IPS-18c (cell line): Measurements from ENCODE around the gene PRKCA.
"Not testable (repeated sequence)": the region's sequence is repeated elsewhere in the genome, so short reads cannot be mapped to it uniquely, and the experiment has no call there.

ENCODE experiments used
- H3K4me3 ChIP-seq: 2 replicates; pipeline ENCODE4 v1.7.0; 2013; ENCODE audit warnings: low read depth, mild to moderate bottlenecking, low read length, moderate library complexity; ENCODE audit not compliant: insufficient read depth
- H3K9me3 ChIP-seq: one replicate; pipeline ENCODE4 v1.6.1; 2013; ENCODE audit warnings: mild to moderate bottlenecking, low read length, moderate library complexity; ENCODE audit not compliant: control insufficient read depth, insufficient read depth

The PRKCA gene

DNA sequence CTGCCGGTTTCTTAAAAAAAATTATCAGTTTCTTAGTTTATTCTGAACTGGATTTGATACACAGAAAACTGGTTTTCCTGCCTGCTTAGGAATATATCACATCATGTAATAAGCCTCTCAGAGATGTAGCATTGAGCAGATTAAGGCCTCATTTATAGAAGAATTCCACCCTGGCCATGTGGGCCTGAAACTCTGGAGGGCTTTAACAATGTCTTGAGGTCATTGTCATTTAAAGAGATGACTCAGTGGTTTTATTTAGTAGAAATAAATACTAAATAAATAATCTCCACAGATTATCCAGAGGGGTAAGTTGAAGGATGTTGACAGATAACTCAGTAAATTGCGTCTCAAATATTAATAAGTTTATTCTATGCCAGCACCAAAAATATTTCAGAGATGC lies 56.9 kb downstream of the PRKCA start:
- no peaks in the 10 kb centered on the region for H3K9me3 ChIP-seq
- no peak overlapping the region for H3K4me3 ChIP-seq

DNA sequence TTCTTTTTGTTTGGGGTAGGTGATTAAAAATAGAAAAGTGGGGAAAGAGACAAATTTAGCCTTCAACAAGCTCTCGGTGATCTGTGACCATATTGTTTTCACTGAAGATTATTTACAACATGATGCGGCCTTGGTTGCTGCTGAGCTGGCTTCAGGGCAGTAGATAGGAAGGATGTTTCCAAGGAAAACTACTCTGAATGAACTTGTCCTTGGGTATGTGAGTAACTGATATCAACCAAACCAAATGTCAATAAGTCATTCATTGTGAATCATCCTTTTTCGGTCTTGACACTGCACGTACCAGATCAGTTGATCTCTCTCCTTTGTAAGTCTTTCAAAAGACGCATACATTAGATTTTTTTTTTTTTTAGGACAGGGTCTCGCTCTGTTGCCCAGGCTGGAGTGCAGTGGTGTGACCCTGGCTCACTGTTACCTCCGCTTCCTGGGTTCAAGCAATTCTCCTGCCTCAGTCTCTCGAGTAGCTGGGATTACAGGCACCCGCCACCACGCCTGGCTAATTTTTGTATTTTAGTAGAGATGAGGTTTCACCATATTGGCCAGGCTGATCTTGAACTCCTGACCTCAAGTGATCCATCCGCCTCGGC lies 58.6 kb downstream of the PRKCA start:
- H3K9me3 ChIP-seq, H3K4me3 ChIP-seq: not testable (repeated sequence)

DNA sequence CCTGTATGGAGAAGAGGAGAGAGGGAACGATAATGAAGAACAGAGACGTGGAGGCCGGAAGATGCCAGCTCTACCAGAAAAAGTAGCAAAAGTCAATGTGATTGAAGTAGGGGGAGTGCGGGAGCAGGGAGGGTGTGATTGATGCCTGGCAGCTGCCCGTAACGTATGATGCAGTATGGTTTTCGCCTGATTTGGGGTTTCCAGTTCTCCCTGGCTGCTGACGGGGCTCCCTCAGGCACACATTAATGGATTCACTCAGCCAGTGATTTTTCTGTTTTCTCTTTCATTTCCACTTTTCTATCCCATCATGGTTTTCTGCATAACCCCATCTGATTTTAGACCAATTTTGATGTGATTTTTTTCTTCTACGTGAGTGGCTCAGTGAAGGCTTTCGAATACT lies 62.1 kb downstream of the PRKCA start:
- no peak overlapping the region for H3K4me3 ChIP-seq
- no peaks in the 10 kb centered on the region for H3K9me3 ChIP-seq

DNA sequence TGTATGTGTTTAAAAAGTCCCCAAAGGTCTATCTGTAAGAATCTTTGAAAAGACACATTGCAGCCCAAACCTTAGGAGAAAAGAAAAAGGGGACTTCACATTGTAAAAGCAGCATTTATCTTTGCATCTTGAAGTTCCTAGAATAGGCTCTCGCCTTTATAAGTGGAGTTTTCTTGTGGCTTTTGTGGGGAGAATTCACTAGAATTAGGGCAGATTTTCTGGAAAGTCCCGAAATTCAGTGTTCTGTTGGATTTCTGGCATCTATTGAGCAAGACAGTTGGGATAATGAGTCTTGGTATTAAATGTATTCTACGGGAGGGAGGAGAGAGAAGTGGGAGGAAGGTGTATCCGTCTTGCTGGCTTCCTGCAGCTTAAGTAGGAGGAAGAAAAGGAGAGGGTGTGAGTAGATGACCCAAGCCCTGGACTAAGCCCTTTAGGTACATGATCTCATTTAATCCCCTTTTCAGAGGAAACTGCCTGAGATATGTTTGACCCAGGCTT lies 62.6 kb downstream of the PRKCA start:
- H3K9me3 ChIP-seq = no peaks in the 10 kb centered on the region
- no peak overlapping the region for H3K4me3 ChIP-seq

DNA sequence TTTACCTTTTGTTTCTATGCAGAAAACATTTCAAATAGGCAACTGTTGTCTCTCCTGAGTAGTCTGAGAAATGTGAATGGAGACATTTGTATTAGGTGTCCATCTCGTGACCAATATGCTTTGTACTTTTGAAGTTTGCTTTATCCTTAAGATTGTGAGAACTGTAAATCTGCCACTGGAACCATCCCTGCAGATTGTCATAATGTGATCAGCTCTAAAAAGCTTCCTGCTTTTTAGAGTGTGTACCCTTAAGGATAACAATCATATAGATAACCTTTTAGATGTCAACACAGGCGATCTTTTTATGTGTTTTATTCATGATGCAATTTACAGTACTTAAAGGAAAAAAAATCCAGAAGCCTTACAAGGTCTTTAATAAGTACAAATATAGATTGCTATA lies 63.5 kb downstream of the PRKCA start:
- no peaks in the 10 kb centered on the region for H3K9me3 ChIP-seq
- no peak overlapping the region for H3K4me3 ChIP-seq

DNA sequence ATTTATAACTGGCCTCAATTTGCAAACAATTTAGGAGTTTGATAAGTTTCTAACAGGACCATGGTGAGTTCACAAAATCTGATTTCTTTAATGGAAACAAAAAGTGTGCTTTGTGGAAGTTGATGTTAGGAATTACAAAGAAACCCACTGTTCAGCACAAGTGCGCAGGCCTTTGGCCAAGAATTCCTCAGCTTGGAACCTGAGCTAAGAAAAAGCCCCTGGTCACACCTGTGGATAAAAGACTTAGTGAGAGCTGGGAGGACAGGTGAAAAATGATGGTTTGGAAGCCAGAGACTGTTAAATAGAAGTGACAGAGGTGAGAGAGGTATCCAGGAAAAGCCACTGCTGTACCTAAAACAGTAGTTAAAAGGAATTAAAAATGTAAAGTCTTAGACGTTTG lies 64.7 kb downstream of the PRKCA start:
- no peak overlapping the region for H3K4me3 ChIP-seq
- no peaks in the 10 kb centered on the region for H3K9me3 ChIP-seq

DNA sequence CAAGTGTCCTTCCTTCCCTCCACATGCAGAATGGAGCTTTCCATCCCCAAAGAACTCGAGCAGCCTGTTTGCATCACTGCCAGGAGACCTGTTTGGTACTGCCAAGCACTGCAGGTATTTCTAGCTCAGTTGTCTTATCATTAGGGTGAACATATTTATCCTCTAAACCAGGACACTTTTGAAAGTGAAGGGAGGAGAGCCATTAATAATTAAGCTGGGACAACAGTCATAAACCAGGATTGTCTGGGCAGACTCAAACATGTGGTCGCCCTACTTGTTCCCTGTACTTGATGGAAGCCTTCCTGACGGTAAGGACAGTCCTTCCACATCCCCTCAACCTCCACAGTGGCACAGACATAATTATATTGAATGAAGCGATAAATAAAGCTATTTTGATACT lies 67.4 kb downstream of the PRKCA start:
- Histone ChIP-seq H3K9me3 (no peaks in the 10 kb centered on the region), H3K4me3 (no peak overlapping the region)

DNA sequence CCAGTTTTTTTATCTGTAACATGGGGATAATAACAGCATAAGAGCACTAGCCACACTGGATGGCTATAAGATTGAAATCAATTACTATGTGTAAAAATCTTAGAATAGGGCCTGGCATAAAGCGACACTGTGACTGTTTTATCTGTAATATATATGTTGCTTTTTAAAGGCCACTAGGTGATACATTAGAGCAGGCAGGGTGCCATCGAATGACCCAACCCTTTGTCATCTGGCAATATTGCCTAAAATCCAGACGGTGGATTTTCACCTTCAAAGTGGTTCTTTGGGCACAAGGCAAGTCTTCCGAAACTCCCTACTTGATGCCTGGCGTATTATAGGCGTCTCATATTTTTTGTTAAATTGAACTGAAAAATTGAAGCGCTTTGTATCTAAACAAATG lies 69.1 kb downstream of the PRKCA start:
- H3K9me3 ChIP-seq = no peaks in the 10 kb centered on the region
- H3K4me3 ChIP-seq = no peak overlapping the region

DNA sequence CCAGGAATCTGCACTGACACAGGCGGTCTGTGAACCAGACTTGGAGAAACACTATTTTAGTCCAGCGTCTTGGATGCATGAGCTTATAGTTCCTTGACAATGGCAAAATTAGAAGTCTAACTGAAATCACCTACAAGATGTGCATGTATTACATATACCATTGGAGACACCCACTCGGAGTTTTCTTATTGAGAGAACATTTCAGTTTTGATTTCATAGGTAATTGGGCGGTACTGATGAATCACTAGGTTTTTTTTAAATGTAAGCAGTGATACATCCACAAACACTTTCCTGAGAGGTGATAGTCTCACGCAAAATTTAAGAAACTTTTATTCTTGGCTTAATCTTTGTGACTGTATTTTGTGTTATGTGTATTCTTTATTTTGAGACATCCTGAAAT lies 69.8 kb downstream of the PRKCA start:
- no peak overlapping the region for H3K4me3 ChIP-seq
- H3K9me3 ChIP-seq = no peaks in the 10 kb centered on the region

DNA sequence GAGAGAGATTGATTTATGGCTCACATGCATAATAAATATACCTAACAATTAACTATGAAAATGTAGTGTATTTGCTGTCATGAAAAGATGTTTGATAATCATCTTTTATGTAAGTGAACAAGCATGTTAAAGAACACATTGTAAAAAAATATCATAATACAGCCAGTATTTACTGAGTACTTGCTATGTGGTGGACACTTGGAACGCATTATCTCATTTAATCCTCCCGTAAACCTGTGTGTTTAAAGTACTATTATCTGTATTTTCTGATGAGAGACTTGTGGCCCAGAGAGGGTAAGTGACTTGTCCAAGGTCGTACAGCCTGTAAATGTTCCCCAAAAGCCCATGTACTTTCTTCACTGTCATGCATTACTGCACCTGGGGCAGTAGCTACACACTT lies 70.7 kb downstream of the PRKCA start:
- Histone ChIP-seq H3K9me3 (no peaks in the 10 kb centered on the region), H3K4me3 (no peak overlapping the region)

DNA sequence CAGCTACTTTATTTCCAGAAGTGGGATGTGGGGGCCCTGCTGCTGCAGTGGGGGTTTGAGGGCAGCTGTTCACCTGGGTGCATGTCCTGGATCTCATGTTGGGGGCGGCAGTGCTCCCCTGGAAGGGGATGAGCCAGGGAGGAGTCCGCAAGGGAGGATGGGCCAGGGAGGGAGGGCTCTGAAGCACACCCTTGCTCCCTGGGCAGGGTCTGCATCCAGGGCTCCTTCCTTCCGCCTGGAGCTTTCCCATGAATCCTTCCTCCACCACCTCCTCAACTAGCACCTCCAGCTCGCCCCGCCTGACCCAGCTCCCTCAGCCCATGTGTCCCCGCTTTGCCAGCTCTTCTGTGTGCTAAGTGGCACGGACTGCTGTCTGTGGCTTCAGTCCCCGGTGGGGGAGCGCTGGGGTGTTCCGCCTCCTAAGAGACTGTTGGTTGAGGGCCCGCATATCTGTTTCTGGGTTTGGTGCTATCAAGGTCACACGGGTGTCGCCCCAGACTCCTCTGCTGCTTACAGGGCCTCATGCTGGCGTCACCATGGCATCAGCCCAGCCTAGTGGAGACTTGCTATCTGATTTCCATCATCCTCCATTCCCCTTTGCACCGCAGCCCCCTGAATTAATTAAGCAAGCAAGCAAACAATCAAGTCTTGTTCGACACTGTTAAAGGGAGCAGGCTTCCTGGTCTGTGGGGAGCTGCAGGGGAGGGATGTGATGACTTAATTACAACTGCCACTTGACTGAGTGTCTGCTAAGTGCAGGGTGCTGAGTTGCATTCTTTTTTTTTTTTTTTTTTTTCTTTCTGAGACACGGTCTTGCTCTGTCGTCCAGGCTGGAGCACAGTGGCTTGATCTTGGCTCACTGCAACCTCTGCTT lies 71.8 kb downstream of the PRKCA start:
- Histone ChIP-seq H3K4me3 (no peak overlapping the region), H3K9me3 (no peaks in the 10 kb centered on the region)

DNA sequence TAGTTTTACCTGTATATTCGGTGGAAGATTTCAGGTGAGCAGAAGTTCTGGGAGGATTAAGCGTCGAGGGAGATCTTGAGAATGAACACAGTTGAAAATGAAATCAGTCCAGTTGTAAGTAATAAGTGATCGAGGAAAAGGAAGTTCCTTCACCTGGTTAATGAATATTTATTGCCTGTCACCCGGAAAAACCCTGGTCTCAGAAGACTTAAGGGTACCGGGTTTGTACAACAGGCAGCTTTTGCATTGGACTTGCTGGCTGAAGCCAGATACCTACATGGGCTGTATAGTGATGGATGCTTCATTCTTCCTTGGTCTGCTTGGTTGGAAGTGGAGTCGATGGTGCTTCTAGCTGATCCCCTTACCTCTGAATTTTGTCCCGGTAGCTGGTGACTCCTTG lies 72.7 kb downstream of the PRKCA start:
- Histone ChIP-seq H3K4me3 (no peak overlapping the region), H3K9me3 (no peaks in the 10 kb centered on the region)

DNA sequence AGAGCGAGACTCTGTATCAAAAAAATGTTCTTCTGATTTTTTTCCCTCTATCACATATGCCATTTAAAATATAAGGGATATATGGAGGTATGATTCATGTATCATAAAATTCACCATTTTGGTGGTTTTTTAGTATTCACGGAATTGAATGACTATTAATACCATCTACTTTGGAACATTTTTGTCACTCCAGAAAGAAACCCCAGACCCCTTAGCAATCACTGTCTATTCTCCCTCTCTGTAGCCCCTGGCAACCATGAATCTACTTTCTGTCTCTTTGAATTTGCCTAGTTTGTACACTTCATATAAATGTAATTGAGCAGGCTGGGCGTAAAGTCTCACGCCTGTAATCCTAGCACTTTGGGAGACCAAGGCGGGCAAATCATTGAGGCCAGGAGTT lies 75.9 kb downstream of the PRKCA start:
- H3K4me3 ChIP-seq = no peak overlapping the region
- H3K9me3 ChIP-seq = no peaks in the 10 kb centered on the region

DNA sequence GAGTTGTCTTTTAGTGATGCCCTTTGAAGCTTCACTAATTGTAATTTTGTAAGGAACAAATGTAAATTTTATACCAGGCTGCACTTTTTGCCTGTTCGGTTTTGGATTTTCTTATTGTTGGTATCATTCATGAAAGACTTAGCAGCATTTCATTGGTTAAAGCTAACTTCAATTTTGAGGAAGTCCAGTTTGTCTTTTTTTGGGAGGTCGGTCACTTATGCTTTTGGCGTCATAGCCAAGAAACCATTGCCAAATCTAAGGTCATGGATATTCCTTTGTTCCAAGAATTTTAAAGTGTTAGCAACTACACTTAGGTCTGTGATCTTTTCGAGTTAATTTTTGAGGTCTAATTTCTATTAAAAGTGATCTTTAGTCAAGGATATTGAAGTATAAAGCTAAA lies 77.1 kb downstream of the PRKCA start:
- Histone ChIP-seq H3K9me3 (no peaks in the 10 kb centered on the region), H3K4me3 (no peak overlapping the region)

DNA sequence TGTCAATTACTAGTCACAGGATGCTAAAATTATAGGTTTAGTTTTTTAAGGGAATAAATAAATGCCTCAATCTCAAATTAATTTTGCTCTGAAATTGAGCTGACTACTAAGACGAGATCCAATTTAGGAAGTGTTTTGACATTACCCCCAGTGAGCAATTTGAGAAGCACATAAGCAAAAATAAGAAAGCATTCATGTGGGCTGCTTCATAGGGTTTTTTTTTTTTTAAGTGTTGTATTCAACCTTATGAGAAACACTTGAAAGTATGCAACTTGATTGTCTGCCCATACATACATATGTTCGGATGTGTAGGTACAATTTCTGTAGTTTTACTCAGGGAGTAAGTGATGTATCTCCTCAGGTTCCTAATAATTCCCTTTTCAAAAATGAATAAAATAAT lies 77.6 kb downstream of the PRKCA start:
- Histone ChIP-seq H3K4me3 (no peak overlapping the region), H3K9me3 (no peaks in the 10 kb centered on the region)

DNA sequence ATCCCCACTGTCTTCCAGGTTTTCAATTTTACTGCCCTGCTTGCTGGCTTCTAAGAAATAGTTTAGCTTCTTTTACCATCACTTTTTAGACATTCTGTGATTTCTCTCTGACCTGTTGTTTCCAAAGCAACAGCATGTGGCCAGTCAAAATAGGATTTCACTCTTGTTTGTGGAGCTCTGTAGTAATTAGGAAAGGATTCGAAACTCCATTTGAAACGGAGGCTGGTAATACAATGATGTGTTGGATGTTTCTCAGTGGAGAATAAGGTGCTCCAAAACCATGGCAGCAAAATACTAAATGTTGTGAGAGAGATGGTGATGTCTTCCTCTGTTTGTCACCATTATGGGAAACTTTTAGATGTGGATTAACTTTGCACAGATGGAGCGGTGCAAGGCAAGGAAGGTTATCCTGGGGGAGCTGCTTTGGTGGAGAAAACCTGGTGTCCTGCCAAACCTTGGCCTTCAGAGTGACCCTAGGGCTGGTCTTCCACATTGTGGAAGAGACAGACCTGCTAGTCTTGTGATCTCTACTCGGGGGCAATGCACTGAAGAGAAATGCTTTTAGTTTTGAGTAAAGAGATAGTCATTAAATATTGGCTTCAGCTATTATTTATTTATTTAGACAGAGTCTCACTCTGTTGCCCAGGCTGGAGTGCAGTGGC lies 79.4 kb downstream of the PRKCA start:
- no peaks in the 10 kb centered on the region for H3K9me3 ChIP-seq

DNA sequence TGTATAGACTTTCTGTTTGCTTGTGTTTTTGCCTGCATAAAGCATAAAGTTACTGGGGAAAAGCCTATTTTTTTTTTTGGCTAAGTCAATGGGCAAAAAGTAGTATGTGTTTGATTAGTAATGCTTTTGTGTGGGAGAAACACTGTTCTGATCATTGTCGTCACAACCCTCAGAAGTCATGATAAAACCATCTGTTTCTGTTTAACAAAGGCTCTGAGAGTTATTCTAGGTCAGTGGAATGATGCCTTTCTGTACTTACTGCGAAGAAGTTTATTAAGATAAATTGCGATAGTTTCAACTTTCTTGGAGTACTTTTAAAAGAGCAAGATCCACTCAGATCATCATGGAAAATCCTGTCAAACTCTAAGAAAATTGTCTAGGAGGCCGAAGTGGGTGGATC lies 80.9 kb downstream of the PRKCA start:
- Histone ChIP-seq H3K4me3 (no peak overlapping the region), H3K9me3 (no peaks in the 10 kb centered on the region)

More for the DNA sequence above, 79.4 kb downstream of the PRKCA start:
- H3K4me3 ChIP-seq = no peak overlapping the region
